Measurements from ENCODE around the gene C10orf95. TPM values are rescaled to one million over a fixed set of nuclear protein-coding genes. Genes with fewer than 3 reads are reported as not detected.

The C10orf95 gene
- total and polyA plus RNA-seq, 2 of the 13 experiments (the other 11 are each of a cell fraction or from before 2014, with no cell fraction given), result 0.05 to 0.07 TPM

GRCh38 chr10:102401735-102402511, 49.4 kb downstream of the C10orf95 start (continued):
- no peak for TF ChIP-seq BATF2 (CRISPR knock-in tag; IDR thresholded peaks at IDR 0.05)
- TF ChIP-seq, protein P1, sequence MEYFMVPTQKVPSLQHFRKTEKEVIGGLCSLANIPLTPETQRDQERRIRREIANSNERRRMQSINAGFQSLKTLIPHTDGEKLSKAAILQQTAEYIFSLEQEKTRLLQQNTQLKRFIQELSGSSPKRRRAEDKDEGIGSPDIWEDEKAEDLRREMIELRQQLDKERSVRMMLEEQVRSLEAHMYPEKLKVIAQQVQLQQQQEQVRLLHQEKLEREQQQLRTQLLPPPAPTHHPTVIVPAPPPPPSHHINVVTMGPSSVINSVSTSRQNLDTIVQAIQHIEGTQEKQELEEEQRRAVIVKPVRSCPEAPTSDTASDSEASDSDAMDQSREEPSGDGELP (IDR thresholded peaks at IDR 0.05; ENCODE audit: borderline replicate concordance, low read depth), result no peak
- TF ChIP-seq CBX2 (IDR thresholded peaks at IDR 0.05; ENCODE audit: low read depth, low read length), result no peak
- no peak for TF ChIP-seq CBX2 (CRISPR knock-in tag; IDR thresholded peaks at IDR 0.05; ENCODE audit: low read depth)

- WGBS (ENCODE audit: low lambda C conversion rate), result 94% methylated on average over 6 of the region's 8 CpGs
- Histone ChIP-seq H3K4me3 (replicated peaks in 1 of 3; ENCODE audit: insufficient read depth in 1 of 3, low read depth in 2 of 3, low read length in 3 of 3) (no peak overlapping the region), H3K27me3 (ENCODE audit: control insufficient read depth in 1 of 2, insufficient read depth in 2 of 2, low read length in 2 of 2) (peaks cover 3 to 4% of the 10 kb centered on the region in 2 experiments; a peak in 3 of 5 replicates), H3K4me1 (ENCODE audit: insufficient read depth, low read length) (peaks cover 26% of the 10 kb centered on the region), H3K27ac (ENCODE audit: extremely low read length, insufficient read depth, low read length) (no peak overlapping the region), H4K20me1 (ENCODE audit: insufficient read depth, low read length) (no peaks in the 10 kb centered on the region), H3K4me2 (ENCODE audit: low read depth, low read length) (no peak overlapping the region), H2AFZ (ENCODE audit: low read length) (no peak overlapping the region), H3K79me2 (ENCODE audit: insufficient read depth, low read length) (peaks cover 1% of the 10 kb centered on the region), H3K9me3 (ENCODE audit: low read length) (no peaks in the 10 kb centered on the region), H3K9ac (ENCODE audit: insufficient read depth, low read depth, low read length) (no peak overlapping the region), H3K36me3 (replicated peaks in 1 of 2; ENCODE audit: control insufficient read depth in 1 of 2, insufficient read depth in 2 of 2, low read length in 2 of 2) (peaks cover 0 to 4% of the 10 kb centered on the region in 2 experiments; a peak in 1 of 5 replicates)
- intact Hi-C loops (cut with micrococcal nuclease; ENCODE audit: unreplicated experiment), result no loop called here
- no peak for DNase-seq (ENCODE audit: low spot score)
- in situ Hi-C loops (cut with HindIII; ENCODE audit: extremely low pct_ligation_motif_present, low pct_unique_long_range_greater_than_20kb), result loop anchor here (10.0 kb wide), 1 partner anchor 74 kb away; no protein-coding TSS in a partner anchor
- POLR2A ChIA-PET, result no interaction called here
- ATAC-seq, result no peak
- no peak for FAIRE-seq
- BruUV-seq (replicated peaks), result no TSS peak
- CTCF ChIA-PET (ENCODE audit: low intra/inter-chr PET ratio, low total read pairs), result no interaction called here
- TF ChIP-seq ELF4 (CRISPR knock-in tag; IDR thresholded peaks at IDR 0.05; ENCODE audit: borderline replicate concordance) (no peak), JUN (CRISPR knock-in tag; IDR thresholded peaks at IDR 0.05) (no peak), THAP7 (CRISPR knock-in tag; IDR thresholded peaks at IDR 0.05) (no peak), MTF1 (CRISPR knock-in tag; IDR thresholded peaks at IDR 0.05) (no peak), ELF3 (CRISPR knock-in tag; IDR thresholded peaks at IDR 0.05) (no peak), GLMP (CRISPR knock-in tag; IDR thresholded peaks at IDR 0.05; ENCODE audit: borderline replicate concordance) (no peak), ZBTB43 (CRISPR knock-in tag; conservative IDR thresholded peaks at IDR 0.05) (no peak), FOXP4 (CRISPR knock-in tag; IDR thresholded peaks at IDR 0.05) (no peak), MBD4 (IDR thresholded peaks at IDR 0.05; ENCODE audit: borderline replicate concordance, low read length) (no peak), ZNF205 (CRISPR knock-in tag; IDR thresholded peaks at IDR 0.05) (no peak), ZFYVE20 (CRISPR knock-in tag; IDR thresholded peaks at IDR 0.05; ENCODE audit: borderline replicate concordance, low read depth) (no peak)
These were observed 50.0 kb downstream of the C10orf95 start for GRCh38 chr10:102401342-102401654.
